Stimulated activated CD8-positive, alpha-beta memory T cell treated with anti-CD3 and anti-CD28 coated beads, Interleukin-4, amount 100 ng/mL, for 24 hours (primary cell): ENCODE results near the gene FRMPD2.
"Not testable (repeated sequence)": the region's sequence is repeated elsewhere in the genome, so short reads cannot be mapped to it uniquely, and the experiment has no call there.

Experiments
- DNase-seq: peaks from one replicate; pipeline ENCODE4 v3.0.0-alpha.2; 2020; ENCODE audit warnings: low read depth

The FRMPD2 gene

GRCh38 chr10:48231699-48232315 is 42.7 kb downstream of the FRMPD2 start:
- no peak for DNase-seq

- DNase-seq: no peak
Observed at GRCh38 chr10:48231178-48231577, 43.3 kb downstream of the FRMPD2 start.

- DNase-seq: no peak
Observed at GRCh38 chr10:48227213-48227612, 47.3 kb downstream of the FRMPD2 start.

GRCh38 chr10:48224979-48225560 is 49.4 kb downstream of the FRMPD2 start:
- no peak for DNase-seq

GRCh38 chr10:48224296-48224695 is 50.2 kb downstream of the FRMPD2 start:
- DNase-seq: no peak

GRCh38 chr10:48221814-48222213 is 52.7 kb downstream of the FRMPD2 start:
- no peak for DNase-seq

- DNase-seq: not testable (repeated sequence)
Observed at GRCh38 chr10:48221031-48221430, 53.5 kb downstream of the FRMPD2 start.

GRCh38 chr10:48219194-48219593 is 55.3 kb downstream of the FRMPD2 start:
- DNase-seq: no peak

- DNase-seq: no peak
Observed at GRCh38 chr10:48216744-48217143, 57.8 kb downstream of the FRMPD2 start.

- no peak for DNase-seq
Observed at GRCh38 chr10:48216204-48216505, 58.3 kb downstream of the FRMPD2 start.

GRCh38 chr10:48215486-48216203 is 58.9 kb downstream of the FRMPD2 start:
- peak; percentile 11 for DNase-seq

GRCh38 chr10:48214716-48215485 is 59.6 kb downstream of the FRMPD2 start:
- no peak for DNase-seq

GRCh38 chr10:48213047-48213446 is 61.4 kb downstream of the FRMPD2 start:
- no peak for DNase-seq

GRCh38 chr10:48211777-48212176 is 62.7 kb downstream of the FRMPD2 start:
- no peak for DNase-seq

- no peak for DNase-seq
Observed at GRCh38 chr10:48210966-48211365, 63.5 kb downstream of the FRMPD2 start.

GRCh38 chr10:48210391-48210790 is 64.1 kb downstream of the FRMPD2 start:
- no peak for DNase-seq

GRCh38 chr10:48209241-48209640 is 65.3 kb downstream of the FRMPD2 start:
- no peak for DNase-seq

- no peak for DNase-seq
Observed at GRCh38 chr10:48207853-48208252, 66.6 kb downstream of the FRMPD2 start.

- no peak for DNase-seq
Observed at GRCh38 chr10:48206482-48207250, 67.8 kb downstream of the FRMPD2 start.

GRCh38 chr10:48205918-48206317 is 68.6 kb downstream of the FRMPD2 start:
- DNase-seq: no peak

GRCh38 chr10:48199580-48200377 is 74.7 kb downstream of the FRMPD2 start:
- DNase-seq: no peak
